IMR-90 (cell line): Measurements from ENCODE around the gene DEFB124.

ENCODE experiments used
- CEBPB ChIP-seq: IDR thresholded peaks from 2 replicates; pipeline ENCODE4 v1.6.1; 2012; ENCODE audit warnings: low read depth, low read length, improper control_type of control experiment
- CHD1 ChIP-seq: IDR thresholded peaks from 2 replicates; pipeline ENCODE4 v1.6.1; 2012; ENCODE audit warnings: low read depth, low read length, improper control_type of control experiment
- CTCF ChIP-seq: conservative IDR thresholded peaks from 2 replicates; pipeline ENCODE4 v1.5.1; 2012; ENCODE audit warnings: mild to moderate bottlenecking, low read depth, low read length, improper control_type of control experiment
- MAZ ChIP-seq: IDR thresholded peaks from 2 replicates; pipeline ENCODE4 v1.6.1; 2012; ENCODE audit warnings: low read depth, mild to moderate bottlenecking, low read length, improper control_type of control experiment, moderate library complexity, borderline replicate concordance
- NFE2L2 ChIP-seq: fragments of 150-350 bp; IDR thresholded peaks from 2 replicates; pipeline ENCODE4 v1.6.1; 2016; ENCODE audit warnings: low read depth, mild to moderate bottlenecking, low read length
- POLR2A ChIP-seq: IDR thresholded peaks from 2 replicates; pipeline ENCODE4 v1.6.1; 2012; ENCODE audit warnings: mild to moderate bottlenecking, low read depth, low read length
- RAD21 ChIP-seq: IDR thresholded peaks from 2 replicates; pipeline ENCODE4 v1.6.1; 2012; ENCODE audit warnings: low read length, improper control_type of control experiment
- RCOR1 ChIP-seq: IDR thresholded peaks from 2 replicates; pipeline ENCODE4 v1.6.1; 2012; ENCODE audit warnings: mild to moderate bottlenecking, low read length, improper control_type of control experiment; ENCODE audit not compliant: insufficient replicate concordance
- RFX5 ChIP-seq: IDR thresholded peaks from 2 replicates; pipeline ENCODE4 v1.8.0; 2012; ENCODE audit warnings: low read depth, mild to moderate bottlenecking, low read length, moderate library complexity
- USF2 ChIP-seq: fragments of 150-350 bp; IDR thresholded peaks from 2 replicates; pipeline ENCODE4 v1.6.1; 2017; ENCODE audit warnings: mild to moderate bottlenecking, antibody characterized with exemption, low read length, low read depth

GRCh38 chr20:31516651-31517050, 41.7 kb upstream of the DEFB124 start:
- TF ChIP-seq CTCF (no peak), RAD21 (no peak), USF2 (no peak), MAZ (no peak), POLR2A (no peak), RFX5 (no peak), NFE2L2 (no peak), CHD1 (no peak), RCOR1 (no peak), CEBPB (no peak)
